Stimulated activated CD4-positive, alpha-beta T cell treated with anti-CD3 and anti-CD28 coated beads, Interleukin-4, amount 100 ng/mL, for 48 hours (primary cell): Measurements from ENCODE around the gene KCNS3.

Experiments
- DNase-seq, 2 donors: peaks; one replicate each; pipeline ENCODE4 v3.0.0-alpha.2; 2020; ENCODE audit warnings: low read depth in 2 of 2

Gene KCNS3

DNA sequence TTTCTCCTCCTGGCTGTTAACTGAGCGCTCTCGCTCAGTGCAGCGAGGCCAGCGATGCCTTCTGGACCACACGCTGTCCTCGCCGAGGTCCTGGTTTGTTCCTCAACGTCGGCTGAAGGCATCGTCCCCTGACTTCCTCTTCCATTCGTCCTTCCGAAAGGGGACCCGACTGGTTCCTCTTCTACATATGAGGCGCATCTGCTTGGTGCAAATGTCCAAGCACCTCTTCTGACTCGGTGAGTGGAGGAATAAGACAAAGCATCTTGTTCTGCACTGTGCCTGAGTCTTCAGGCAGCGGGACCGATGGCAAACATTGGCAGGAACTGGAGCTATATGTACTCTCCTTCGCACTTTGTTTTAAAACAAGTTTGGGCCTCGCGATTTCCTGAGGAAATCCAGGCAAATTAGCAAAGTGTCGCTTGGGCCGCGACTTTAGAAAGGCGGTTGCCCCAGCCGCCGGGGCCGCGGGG, 621 bp upstream of the KCNS3 start:
- no peak for DNase-seq

DNA sequence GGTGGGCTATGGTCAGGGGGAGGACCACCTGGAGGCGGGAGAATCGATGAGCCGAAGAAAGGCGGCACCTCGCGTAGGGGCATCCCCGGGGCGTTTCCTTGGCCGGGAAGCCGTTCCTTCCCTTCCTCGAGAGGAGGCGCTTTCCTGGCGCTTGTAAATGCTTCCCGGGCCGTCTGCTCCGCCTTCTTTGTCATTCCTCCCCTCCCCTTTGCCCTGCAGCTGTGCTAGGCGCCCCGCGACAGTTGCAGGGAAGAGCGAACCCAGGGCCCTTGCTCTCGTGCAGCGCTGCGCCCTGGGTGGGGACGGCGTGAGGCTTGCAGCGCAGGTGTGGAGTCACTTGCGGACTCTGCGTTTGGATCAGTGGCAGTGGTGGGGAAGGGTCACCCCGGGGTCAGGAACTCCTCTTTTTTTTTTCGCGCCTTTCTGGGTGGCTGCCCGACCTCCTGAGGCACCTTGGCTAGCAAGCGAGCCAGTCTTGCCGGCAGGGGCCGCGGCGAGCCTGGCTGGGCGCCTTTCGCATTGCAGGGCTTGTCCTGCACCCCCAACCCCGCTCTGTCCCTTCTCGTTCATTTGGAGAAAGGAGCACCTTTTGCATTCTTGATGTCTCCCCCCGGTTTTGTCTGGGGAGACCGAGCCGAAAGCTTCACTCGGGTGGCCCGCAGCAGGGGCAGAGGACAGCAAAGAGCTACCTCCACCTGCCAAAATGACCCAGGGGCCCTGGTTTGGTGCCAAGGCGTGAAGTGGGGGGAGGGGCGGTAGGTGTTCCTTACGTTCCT, 858 bp downstream of the KCNS3 start:
- no peak for DNase-seq

DNA sequence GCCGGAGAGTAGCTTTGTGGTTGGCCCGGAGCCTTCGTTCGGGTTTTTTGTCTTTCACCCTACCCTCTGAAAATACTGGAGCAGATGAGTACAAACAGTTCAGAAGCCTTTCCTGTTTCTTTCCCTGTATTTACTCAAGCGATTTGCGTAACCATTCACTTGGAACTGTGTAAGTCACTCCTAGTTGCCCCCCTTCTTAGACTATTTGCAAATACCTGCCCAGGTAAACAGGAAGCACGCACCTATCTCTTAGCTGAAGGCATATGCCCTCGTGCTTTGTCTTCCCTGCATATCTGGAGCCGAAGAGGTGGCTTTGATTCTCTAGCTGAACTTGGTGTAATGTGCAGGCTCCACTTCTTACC, 1.4 kb downstream of the KCNS3 start:
- DNase-seq, result no peak

DNA sequence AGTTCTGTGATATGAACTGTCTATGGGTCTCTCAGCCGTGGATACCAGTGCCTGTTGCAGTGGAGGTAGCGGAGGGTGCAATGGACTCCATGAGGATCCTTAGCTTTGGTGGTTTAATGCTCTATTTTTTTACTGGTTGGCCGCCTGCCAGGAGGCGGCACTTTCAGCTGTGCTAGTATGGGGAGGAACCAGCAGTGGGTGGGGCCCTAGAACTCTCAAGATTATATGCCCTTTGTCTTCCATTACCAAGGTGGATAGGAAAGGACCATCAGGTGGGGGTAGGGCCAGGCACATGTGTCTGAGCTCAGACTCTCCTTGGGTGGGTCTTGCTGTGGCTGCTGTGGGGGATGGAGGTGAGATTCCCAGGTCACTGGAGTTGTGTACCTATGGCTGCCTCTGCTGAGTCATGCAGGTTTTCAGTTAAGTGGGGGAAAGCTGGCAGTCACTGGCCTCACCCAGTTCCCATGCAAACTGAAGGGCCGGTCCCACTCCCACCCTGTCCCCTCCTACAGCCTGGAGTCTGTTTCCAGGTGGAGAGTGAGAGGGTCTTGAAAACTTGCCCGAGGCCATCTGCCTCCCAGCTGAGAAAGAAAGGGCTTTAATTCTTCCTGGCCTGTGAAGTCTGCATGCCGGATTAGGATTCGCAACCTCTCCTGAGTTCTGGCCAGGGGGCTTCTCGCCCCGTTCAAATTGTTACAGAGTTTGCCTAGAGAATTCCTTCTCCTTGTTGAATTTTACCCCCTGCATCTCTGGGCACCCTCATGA, 14.5 kb downstream of the KCNS3 start:
- DNase-seq, result no peak

DNA sequence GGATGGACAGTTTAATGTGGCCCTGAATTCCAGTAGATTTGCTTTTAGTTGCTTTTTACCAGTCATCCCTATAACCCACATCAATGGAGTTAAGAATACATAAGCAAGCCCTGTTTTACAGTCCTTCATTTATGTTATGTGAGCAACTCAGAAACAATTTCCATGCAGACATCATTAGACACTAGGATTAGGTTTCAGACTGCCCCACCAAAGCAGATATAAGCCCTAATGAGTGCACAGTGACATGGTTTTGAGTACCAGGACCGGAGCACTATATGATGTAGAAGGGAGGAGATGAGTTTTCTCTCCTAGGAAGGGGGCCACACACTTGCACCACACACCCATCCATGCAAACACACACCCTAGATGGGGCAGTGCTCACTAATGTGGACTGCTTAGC, 15.5 kb downstream of the KCNS3 start:
- DNase-seq, result no peak

DNA sequence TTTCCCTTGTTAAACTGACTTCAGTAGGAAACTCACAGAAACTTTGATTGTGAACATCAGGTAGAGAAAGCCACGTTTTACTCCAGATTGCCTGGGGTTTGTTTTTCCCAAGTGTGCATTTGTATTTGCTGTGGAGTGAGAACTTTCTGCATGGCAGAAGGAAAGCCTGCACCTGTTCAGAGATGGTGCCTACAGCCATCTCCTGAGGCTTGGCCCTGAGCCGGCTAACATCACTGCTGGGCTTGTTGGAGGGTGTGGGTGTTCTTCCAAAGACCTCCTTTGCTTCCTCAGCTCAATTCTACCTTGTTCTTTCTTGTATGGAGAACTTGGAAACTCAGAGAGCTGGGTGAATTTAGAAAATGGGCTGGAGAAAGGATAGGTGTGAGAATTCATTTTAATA, 16.1 kb downstream of the KCNS3 start:
- DNase-seq, result no peak

DNA sequence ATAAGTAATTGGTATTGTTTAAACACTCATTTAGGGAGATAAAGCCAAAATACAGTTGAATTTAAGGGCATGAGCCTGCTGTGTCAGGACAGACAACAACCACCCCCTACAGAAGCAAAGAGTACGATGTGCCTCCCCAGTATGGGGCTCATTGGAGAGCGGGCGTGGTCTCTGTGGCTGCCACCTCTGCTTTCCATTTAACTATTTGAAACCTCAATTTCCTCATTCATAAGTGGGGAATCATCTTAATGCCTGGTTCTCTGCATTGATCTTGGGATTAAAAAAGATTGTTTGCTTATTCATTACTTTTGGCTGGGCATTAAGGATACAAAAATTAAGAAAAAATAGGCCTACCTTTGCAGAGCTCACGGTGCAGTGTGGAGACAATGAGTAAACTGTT, 21.4 kb downstream of the KCNS3 start:
- no peak for DNase-seq

DNA sequence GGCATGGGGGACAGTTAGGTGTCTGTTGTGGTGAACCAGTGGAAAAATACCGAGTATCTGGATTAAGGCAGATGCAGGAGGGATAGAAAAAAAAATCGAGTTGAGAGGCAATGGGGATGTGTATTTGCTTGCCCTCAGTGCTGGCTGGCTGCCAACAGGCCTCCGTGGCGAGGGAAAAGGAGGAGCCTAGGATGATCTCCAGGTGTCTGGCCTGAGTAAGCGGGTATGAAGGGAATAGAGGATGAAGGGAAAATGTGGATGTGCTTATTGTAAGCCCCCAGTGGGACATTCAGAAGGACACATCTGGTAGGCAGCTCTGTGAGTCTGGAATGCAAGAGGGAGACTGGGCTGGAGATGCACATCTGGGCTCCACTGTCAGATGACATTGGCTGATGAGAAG, 22.8 kb downstream of the KCNS3 start:
- no peak for DNase-seq

DNA sequence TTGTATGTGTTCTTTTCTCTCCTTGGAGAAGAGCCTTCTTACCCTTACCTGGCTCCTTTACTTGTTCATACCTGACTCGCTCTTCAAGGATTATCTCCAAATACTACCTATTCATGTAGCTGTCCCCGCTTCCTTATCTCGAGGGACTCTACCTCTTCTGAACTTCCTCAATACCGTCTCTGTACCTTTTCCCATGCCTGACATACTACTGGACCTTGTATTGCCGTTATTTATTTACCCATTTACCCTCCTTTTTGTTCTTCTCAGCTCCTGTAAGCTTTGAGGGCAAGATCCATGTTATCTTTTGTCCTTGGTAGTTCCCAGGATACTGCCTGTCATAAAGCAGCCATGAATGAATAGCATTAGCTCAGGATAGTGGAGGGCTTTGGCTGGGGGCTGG, 32.5 kb downstream of the KCNS3 start:
- no peak for DNase-seq

DNA sequence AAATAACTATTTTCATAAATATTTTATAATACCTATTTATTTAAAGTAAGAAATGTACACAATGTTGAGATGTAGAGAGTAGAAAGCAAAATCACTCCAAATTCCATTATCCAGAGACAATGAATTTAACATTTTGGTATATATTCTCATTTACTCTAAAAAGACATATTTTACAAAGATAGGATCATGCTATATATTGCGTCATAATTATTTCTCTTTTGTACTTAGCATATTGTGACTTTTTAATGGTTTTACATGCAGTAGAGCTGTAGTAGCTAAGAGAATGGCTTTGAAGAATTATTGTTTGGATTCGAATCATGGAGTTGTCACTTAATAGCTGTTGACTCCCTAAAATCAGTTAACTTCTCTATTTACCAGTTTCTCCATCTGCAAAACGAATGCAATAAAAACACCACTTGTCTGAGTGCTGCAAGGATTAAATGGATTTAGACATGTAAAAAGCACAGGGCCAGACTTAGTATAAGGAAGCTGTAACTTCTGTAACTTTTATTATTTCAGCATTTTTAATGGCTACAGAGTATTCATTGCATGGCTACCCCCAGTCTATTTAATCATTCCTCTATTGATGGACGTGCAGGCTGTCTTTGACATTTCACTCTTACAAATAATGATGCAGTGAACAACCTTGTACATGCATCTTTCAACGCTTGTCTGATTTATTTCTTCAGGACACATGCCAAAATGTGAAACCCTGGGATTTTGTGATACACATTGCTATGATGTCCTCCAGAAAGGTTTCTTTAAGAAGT, 33.2 kb downstream of the KCNS3 start:
- DNase-seq, result no peak

DNA sequence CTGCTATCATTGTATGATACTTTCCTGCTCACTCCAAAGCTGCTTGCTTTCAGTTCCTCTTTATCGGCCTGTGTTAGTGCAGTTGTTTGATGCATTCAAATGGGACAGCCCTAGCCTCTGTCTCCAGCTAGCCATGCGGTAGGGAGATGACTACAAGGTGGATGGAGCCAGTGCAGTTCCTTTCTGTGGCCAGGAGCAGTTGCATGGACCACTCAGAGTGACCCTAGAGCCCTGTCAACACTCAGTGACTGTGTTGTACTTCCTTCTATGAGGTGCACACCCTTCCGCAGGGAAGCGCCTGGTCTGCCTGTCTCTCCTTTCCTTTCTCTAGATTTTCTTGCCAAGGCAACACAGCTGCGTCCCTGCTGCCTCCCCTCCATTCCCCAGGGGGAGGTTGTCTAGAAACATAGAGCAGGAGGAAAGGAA, 33.8 kb downstream of the KCNS3 start:
- DNase-seq, result no peak

DNA sequence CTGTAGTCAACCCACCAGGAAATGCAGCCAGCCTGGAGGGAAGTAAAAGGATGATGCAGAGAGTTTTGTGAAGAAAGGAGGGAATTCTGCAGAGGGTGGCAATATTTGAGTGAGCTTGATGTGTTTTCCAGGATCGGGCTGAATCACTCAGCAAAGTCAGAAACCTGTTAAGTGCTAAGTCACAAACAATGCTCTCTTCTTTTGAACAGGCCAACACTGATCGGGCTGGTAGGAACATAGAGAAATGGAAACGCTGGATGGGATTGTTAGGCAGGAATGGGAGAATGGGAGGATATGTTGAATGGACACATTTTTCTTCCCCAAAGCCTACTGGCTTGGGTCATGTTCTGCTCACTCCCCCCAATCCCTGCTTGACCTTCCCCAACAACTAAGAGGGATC, 36.6 kb downstream of the KCNS3 start:
- no peak for DNase-seq

DNA sequence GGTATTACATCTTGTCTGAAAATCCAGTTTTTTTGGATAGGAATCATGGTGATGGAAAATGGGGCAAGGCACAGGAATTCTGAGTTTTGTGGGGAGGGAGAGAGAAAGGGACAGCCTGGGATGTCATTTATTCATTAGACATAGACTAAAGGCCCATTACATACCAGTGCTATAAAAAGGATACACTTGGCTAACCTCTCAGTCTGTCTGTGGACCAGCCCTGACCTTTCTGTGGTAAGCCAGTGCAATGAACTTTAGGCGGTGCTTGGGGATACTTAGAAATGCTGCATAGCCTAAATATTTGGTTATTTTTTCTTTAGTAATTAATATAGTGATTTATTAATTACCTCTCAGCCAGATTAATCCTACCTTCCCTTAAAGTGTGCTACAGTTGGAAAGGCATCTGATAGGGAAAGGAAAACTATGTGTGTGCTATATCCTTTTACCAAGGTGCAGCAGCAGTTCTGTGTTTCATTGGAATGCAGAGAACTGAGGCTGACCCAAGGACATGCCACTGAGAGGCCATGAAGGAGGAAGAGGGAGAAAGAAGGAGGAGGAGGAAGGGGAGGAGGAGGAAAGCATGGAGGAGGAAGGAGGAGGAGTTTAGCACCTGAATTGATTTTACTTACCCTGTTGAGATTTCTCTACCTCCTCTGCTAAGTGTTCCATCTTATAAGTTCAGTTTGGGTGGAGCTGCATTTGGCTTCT, 37.5 kb downstream of the KCNS3 start:
- DNase-seq, result no peak

DNA sequence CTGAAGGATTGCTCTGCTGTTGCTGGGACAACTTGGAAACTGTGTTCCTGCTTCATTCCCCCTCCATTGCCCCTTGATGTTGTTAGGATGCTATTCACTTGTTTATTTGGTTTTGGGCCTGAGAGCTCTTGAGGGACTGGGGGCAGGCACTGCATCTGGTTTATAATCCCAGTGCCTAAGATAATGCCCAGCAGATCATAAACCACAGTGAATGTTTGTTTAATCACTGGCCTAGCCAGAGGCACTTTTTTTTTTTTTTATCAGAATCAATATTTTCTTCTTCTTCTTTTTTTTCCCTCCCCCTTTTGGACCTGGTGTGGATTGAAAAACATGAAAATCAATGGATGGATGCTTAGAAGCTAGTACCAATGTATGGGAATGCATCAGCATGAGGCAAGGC, 38.1 kb downstream of the KCNS3 start:
- no peak for DNase-seq

DNA sequence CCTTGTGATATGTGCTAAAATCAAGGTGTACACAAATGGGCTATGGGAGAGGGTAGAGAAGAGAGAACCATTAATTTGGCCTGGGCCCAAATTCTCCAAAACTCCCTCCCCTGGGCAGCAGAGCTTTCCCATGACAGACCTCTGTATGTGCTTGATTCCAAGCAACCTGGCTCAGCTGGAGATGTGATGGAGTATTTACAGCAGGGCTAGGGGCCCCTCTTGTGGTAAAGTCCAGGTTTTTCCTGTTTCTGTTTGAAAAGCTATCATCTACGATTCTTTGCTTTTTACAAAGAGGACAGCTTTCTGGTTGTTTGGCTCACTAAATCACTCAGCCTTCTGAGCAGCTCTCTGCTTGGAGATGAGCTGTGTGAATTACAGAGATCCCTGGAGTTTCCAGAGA, 40.3 kb downstream of the KCNS3 start:
- no peak for DNase-seq

DNA sequence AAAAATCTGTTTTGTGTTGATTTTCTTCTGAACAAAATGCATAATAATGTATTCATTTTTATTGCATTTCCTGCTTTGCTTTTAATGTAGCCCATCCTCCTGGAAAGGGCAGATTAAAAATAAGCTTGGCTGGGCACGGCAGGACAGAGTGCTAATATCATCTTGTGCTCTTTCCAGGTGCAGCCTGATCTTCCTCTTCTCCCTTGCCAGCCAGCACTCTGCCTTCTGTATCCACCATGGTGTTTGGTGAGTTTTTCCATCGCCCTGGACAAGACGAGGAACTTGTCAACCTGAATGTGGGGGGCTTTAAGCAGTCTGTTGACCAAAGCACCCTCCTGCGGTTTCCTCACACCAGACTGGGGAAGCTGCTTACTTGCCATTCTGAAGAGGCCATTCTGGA, 52.3 kb downstream of the KCNS3 start:
- no peak for DNase-seq

DNA sequence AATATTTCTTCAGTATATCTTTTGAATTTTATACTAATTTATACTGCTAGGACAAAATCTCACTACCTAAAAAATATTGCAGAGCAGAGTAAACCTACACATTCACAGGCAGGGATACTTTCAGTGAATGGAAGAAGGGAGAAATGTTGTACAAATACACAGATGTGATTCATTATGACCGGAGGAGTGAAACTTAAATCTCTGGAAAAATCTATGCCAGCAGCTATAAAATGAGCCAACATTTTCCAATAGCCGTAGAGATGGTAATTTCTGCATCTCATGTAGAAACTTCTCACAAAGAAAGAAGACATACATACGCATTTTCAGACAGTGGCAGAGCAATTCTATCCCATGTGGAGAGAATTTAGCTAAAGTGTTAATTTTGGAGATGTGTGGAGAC, 54.8 kb downstream of the KCNS3 start:
- no peak for DNase-seq

DNA sequence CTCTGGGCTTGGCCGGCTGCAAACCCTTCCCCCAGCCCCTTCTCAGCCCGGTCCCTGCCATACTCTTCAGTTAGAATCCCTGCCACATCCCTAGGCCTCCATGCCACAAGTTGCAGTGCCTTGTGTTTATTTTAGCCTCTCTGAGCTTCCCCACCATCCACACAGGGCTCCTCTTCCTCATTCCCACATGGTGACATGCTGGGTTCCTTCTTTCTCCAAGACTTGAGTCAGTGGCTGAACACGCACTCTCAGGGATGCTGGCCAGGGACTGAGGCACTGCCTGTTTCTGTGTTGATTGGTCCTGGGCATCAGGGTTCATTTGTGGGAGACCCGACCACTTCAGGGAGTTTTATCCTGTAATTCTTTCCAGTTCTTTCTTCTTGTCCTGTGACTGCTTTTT, 56.3 kb downstream of the KCNS3 start:
- DNase-seq, result no peak

DNA sequence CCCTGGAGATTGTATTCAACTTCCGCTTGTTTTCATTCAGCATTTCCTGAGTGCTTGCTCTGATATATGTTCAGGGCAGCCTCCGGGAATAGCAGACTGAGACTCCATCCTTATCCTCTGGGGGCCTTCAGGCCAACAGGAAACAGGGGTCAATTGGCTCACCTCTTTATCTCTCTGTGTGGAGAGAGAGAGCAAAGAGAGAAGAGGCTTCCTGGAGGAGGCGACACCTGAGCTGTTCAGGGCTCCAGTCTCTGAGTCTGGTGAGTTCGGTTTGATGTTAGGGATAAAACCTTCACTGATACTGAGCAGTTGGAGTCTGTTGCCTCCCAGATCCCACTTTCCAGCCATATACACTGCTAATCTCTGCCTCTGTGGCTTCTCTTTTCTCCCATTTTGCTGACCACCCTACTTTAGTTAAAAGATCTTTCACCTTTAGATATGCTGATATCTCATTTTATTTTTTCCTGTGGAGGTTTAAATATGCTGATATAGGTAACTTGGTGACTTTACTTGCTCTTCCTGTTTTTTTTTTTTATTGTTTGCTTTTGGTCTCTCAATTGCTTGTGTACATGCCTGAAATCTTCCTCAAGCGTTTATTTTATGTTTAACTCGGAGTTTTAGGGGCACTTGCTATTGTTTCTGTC, 56.9 kb downstream of the KCNS3 start:
- no peak for DNase-seq

DNA sequence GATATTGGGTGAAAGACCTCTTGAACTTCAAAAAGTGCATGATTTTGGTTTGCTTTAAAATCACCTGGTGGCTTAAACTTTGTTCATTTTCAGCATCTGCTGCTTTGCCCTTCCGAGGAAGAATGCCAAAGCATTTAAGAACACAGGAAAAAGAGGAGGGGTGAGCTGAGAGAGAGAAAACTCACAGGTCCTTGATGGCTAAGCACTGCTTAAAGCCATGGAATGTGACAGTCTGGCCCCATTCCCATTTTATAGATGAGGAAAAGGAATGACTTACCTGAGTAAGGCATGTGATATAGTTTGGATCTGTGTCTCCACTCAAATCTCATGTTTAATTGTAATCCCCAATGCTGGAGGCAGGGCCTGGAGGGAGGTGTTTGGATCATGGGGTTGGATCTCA, 58.1 kb downstream of the KCNS3 start:
- DNase-seq, result no peak

DNA sequence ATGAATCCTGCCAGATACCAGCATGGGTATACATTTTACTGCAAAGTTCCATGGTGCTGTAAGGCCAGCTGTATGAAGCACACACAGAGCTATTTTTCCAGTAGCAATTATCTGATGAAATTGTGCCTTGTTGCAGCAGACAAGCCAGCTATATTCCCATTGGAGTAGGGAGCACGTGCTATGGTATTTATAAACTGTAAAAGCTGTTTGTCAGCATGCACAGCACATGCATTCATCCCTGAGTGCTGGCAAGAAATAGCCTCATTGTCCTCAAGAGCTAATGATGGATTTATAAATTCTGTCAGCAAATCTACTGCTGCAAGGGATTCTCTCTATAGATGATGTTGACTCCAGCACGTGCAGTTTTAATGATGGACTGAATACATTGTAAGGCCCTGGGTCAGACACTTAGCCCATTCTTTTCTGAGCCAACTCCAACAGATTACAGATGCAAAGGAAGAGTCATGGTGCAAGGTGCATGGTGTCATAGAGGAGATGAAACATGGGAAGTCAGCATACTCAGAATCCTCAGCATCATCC, 61.7 kb downstream of the KCNS3 start:
- no peak for DNase-seq
